Ovary (tissue), 9 donors: ENCODE measurements around the gene MEAK7. TPM values are rescaled to one million over a fixed set of nuclear protein-coding genes. Genes with fewer than 3 reads are reported as not detected.

Source experiments
- DNase-seq, 5 donors: peaks; one replicate each; pipeline ENCODE4 v3.0.0-alpha.2; 2019 to 2020
- H3K27ac ChIP-seq, 2 donors: fragments of 200-600 bp; one replicate each; pipeline versions ENCODE4 v1.5.1 to v1.8.0; 2019 to 2022
- H3K27me3 ChIP-seq: fragments of 200-600 bp; one replicate; pipeline ENCODE4 v1.8.0; 2022
- H3K36me3 ChIP-seq: fragments of 200-600 bp; sonication (generic); one replicate; pipeline ENCODE4 v1.5.1; 2019
- H3K4me1 ChIP-seq: one replicate; pipeline ENCODE4 v1.8.1; 2013; ENCODE audit warnings: mild to moderate bottlenecking, moderate library complexity; ENCODE audit not compliant: insufficient read depth
- H3K4me3 ChIP-seq: fragments of 200-600 bp; sonication (generic); one replicate; pipeline ENCODE4 v1.5.1; 2017
- H3K9me3 ChIP-seq, 2 donors: fragments of 200-600 bp in 1 of 2; sonication (generic) in 1 of 2; one replicate each; pipeline versions ENCODE4 v1.5.1 to v1.8.1; 2013 to 2019; ENCODE audit warnings: mild to moderate bottlenecking in 1 of 2, moderate library complexity in 1 of 2
- EP300 ChIP-seq: sonication (generic); formaldehyde crosslinking; IDR thresholded peaks from one replicate; pipeline ENCODE4 v1.6.1; 2017; ENCODE audit warnings: antibody characterized with exemption
- POLR2A ChIP-seq: fragments of 450-650 bp; IDR thresholded peaks from one replicate; pipeline ENCODE4 v1.6.1; 2017; ENCODE audit warnings: antibody characterized with exemption, mild to moderate bottlenecking, moderate library complexity
- WGBS, 3 donors: extraction: QIAGEN DNeasy Blood & Tissue Kit in 1 of 3; methylation state at CpG; one replicate each; pipeline versions ENCODE4 v1.1.5 to v1.1.7; 2013 to 2017; 5-methylcytosine and 5-hydroxymethylcytosine counted together
- intact Hi-C, 4 donors: fragments of 100-400 bp; cut with DNase I; formaldehyde crosslinking; loops; one replicate each; pipeline versions ENCODE4 v1.11.0 to v1.15.1; 2022 to 2023
- polyA plus RNA-seq, 2 donors: library from polyadenylated mRNA; stranded (reverse); fragments of 200-250 nt in 1 of 2; fragments of 350-450 nt in 1 of 2; fragmentation: Illumina TruSeq in 1 of 2; extraction: RNeasy Lipid Tissue Mini Kit (QIAGEN cat#74804) in 1 of 2; gene quantifications; one replicate each; pipeline ENCODE4 v1.2.3, GENCODE V29; 2013 to 2014
- total RNA-seq, 7 donors: library from RNA; depleted of rRNA in 2 of 7; stranded (reverse); fragments of >200 nt in 2 of 7; fragmentation: NEBNext Ultra II Directional in 3 of 7; extraction: Animal tissue kit (Norgen Biotek cat#: 25700) in 3 of 7; gene quantifications; one replicate each; pipeline versions ENCODE4 v1.1.0 to v1.2.4, GENCODE V29; 2016 to 2023
- TF ChIP-seq, protein P1 (sequence below), 3 donors: fragments of 450-650 bp in 2 of 3; fragments of 200-600 bp in 1 of 3; IDR thresholded peaks; one replicate each; pipeline versions ENCODE4 v1.5.1 to v1.8.0; 2016 to 2022; ENCODE audit warnings: antibody characterized with exemption in 3 of 3, mild to moderate bottlenecking in 1 of 3
- donor health status: DM: no; HTN: no; CAD: no; lungs with moderate emphysema.
- donor health status: DM: no; HTN: no; CAD: no.
- donor health status: Bipolar disorder and iron deficiency.
- donor health status: DM: yes; HTN: yes; CAD: no.
- donor health status: DM: no; HTN: no; CAD: no.
- donor health status: DM: yes; HTN: yes; CAD: no.

Gene MEAK7
- total and polyA plus RNA-seq, 9 donors = 6.6 to 23.0 (median 17.2) TPM

DNA sequence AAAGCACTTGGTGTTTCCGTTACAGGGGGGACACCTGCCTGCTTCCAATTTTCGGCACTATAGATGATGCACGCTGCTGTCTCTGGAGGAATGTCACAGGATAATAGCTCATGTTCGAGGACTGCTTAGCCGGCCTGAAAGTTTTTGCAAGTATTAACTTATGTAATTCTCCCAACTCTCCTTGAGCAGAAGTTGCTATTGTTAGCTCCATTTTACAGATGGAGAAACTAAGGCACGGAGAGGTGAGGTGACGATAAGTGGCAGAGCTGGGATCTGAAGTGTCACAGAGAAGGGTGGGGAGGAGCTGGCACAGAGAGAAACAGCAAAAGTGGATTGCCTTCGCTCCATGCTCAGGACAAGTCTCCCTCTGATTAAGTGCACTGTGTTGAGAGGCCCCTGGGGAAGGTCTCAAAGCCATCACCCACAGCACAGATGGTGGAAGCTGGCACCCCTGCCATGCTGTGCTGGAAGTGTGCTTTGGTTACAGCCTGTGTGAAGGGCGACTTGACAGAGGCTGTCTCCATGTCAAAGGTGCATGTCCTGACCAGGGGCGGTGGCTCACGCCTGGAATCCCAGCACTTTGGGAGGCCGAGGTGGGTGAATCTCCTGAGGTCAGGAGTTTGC is 40.8 kb upstream of the MEAK7 start:
- no peak for DNase-seq
- Histone ChIP-seq H3K4me3 (no peak overlapping the region), H3K4me1 (no peaks in the 10 kb centered on the region), H3K36me3 (no peaks in the 10 kb centered on the region), H3K27me3 (no peaks in the 10 kb centered on the region), H3K9me3 (no peaks in the 10 kb centered on the region), H3K27ac (no peak overlapping the region)
- whole genome bisulfite sequencing, 3 donors = 73 to 85% (median 74%) methylated on average over 12 of the region's 12 CpGs
- intact Hi-C loops = no loop called here
- TF ChIP-seq, protein P1, sequence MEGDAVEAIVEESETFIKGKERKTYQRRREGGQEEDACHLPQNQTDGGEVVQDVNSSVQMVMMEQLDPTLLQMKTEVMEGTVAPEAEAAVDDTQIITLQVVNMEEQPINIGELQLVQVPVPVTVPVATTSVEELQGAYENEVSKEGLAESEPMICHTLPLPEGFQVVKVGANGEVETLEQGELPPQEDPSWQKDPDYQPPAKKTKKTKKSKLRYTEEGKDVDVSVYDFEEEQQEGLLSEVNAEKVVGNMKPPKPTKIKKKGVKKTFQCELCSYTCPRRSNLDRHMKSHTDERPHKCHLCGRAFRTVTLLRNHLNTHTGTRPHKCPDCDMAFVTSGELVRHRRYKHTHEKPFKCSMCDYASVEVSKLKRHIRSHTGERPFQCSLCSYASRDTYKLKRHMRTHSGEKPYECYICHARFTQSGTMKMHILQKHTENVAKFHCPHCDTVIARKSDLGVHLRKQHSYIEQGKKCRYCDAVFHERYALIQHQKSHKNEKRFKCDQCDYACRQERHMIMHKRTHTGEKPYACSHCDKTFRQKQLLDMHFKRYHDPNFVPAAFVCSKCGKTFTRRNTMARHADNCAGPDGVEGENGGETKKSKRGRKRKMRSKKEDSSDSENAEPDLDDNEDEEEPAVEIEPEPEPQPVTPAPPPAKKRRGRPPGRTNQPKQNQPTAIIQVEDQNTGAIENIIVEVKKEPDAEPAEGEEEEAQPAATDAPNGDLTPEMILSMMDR (IDR thresholded peaks at IDR 0.05) = no peak
- TF ChIP-seq POLR2A (no peak), EP300 (no peak)

DNA sequence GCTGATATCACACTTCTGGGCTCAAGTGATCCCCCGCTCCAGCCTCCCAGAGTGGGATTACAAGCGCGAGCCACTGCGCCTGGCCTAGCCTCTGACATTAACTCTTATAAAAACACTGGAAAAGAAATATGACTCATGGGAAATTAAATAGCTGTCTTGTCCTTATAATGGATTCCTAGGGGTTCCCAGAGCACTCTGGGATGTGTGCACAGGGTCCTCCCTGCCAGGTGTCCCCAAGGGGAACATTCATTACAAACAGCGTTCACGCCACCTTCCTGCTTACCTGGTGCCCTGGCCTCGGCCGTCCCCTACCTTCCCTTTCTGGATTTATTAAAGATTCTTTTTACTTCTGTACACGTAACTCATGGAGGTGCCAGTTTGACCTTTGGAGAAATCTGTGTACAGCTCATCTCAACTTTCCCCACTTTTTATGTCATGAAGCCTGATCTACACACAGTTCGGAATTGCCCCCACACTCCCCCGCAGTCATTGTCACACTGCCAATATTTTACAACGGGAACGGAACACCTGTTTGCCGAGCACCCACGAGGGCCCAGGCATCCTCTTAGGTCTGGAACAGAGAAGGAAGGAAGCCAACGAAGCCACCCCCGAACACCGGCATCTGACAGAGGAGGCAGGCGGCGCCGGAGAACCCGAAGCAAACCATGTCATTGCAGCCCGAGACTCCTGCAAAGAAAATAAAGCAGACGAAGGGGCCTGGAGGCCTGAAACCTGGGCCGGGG is 39.7 kb upstream of the MEAK7 start:
- no peak for DNase-seq
- Histone ChIP-seq H3K4me3 (no peak overlapping the region), H3K27me3 (no peaks in the 10 kb centered on the region), H3K4me1 (no peaks in the 10 kb centered on the region), H3K9me3 (no peaks in the 10 kb centered on the region), H3K36me3 (no peaks in the 10 kb centered on the region), H3K27ac (no peak overlapping the region)
- intact Hi-C loops = no loop called here
- WGBS, 3 donors = 41 to 50% (median 49%) methylated on average over 25 of the region's 25 CpGs
- TF ChIP-seq, protein P1 (IDR thresholded peaks at IDR 0.05) = no peak
- TF ChIP-seq EP300 = no peak
- no peak for TF ChIP-seq POLR2A

DNA sequence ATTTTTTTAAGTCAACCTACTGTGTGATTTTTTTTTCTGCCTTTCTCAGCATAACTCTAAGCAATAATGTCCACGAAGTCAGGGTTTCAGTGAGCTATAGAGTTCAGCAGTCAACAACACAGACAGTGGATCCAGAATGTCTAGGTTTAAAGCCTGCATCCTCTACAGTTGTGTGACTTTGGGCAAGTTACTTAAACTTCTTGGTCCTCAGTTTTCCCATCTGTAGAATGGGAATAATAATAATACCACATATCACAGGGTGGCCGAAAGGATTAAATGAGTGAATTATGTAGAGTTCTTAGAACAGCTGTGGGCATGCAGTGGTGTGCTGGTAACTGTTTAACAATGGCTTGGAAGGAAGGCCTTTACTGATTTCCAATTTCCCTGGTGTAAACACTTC is 38.8 kb upstream of the MEAK7 start:
- no peak overlapping the region for H3K27ac ChIP-seq

DNA sequence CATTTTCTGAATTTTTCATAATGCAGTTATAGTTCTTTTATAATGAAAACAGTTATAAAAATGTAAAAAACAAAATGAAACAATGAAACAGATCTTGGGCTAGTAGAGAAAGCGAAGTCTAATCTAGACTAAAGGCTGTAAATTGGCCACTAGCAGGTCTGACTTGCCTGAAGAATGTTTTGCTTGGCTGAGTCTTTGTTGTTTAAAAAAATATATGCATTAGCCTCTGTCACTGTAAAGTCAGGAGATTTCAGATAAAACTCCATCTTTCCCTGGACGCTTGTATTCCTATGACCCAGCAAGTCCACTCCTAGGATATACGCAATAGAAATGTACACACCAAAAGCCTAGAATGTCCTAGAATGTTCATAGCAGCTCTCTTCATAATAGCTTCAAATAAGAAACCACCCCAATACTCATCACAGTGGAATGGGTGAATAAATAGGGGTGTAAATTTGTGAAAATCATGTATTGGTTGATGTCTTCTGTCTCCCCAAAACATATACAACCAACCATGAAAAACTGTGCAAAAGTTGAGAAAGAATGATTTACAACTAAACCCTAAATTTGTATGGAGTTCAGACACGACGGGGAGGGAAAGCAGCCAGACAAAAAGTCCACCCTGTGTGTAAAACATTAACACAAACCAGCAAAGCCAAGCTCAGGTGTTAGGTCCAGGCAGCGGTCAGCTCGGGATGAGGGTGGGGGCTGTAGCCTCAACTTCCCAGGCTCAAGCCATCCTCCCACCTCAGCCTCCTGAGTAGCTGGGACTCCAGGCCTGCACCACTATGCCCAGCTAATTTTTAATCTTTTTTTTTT is 37.7 kb upstream of the MEAK7 start:
- no peaks in the 10 kb centered on the region for H3K9me3 ChIP-seq
- H3K4me3 ChIP-seq = no peak overlapping the region
- no peaks in the 10 kb centered on the region for H3K4me1 ChIP-seq
- no peak for DNase-seq
- H3K36me3 ChIP-seq = no peaks in the 10 kb centered on the region
- no peak overlapping the region for H3K27ac ChIP-seq
- intact Hi-C loops = no loop called here
- 63 to 82% (median 75%) methylated on average over 7 of the region's 7 CpGs for WGBS, 3 donors
- no peaks in the 10 kb centered on the region for H3K27me3 ChIP-seq
- TF ChIP-seq, protein P1 (IDR thresholded peaks at IDR 0.05) = no peak
- TF ChIP-seq POLR2A = no peak
- no peak for TF ChIP-seq EP300

More for the DNA sequence above, 38.8 kb upstream of the MEAK7 start:
- Histone ChIP-seq H3K9me3 (no peaks in the 10 kb centered on the region), H3K36me3 (no peaks in the 10 kb centered on the region), H3K4me3 (no peak overlapping the region), H3K4me1 (no peaks in the 10 kb centered on the region), H3K27me3 (no peaks in the 10 kb centered on the region)
- no peak for DNase-seq
- TF ChIP-seq, protein P1 (IDR thresholded peaks at IDR 0.05) = no peak
- TF ChIP-seq EP300 = no peak
- no peak for TF ChIP-seq POLR2A
- 90 to 95% (median 93%) methylated on average over 2 of the region's 2 CpGs for WGBS, 3 donors
- intact Hi-C loops = no loop called here
